Tibial nerve (tissue), 4 donors: ENCODE data around the gene RPTOR.

ENCODE experiments used
- EP300 ChIP-seq, 2 donors: sonication (generic); formaldehyde crosslinking; IDR thresholded peaks; one replicate each; pipeline ENCODE4 v1.6.1; 2017; ENCODE audit warnings: antibody characterized with exemption in 2 of 2, mild to moderate bottlenecking in 1 of 2
- POLR2A ChIP-seq, 2 donors: fragments of 450-650 bp; IDR thresholded peaks; one replicate each; pipeline ENCODE4 v1.6.1; 2017; ENCODE audit warnings: antibody characterized with exemption in 2 of 2, mild to moderate bottlenecking in 2 of 2, moderate library complexity in 2 of 2
- TF ChIP-seq, protein P1 (sequence below), 5 experiments: fragments of 200-600 bp in 3 of 5; fragments of 450-650 bp in 2 of 5; sonication (generic) in 3 of 5; IDR thresholded peaks; one replicate each; pipeline ENCODE4 v1.5.1; 2016 to 2019; ENCODE audit warnings: antibody characterized with exemption in 5 of 5, mild to moderate bottlenecking in 3 of 5, moderate library complexity in 2 of 5

DNA sequence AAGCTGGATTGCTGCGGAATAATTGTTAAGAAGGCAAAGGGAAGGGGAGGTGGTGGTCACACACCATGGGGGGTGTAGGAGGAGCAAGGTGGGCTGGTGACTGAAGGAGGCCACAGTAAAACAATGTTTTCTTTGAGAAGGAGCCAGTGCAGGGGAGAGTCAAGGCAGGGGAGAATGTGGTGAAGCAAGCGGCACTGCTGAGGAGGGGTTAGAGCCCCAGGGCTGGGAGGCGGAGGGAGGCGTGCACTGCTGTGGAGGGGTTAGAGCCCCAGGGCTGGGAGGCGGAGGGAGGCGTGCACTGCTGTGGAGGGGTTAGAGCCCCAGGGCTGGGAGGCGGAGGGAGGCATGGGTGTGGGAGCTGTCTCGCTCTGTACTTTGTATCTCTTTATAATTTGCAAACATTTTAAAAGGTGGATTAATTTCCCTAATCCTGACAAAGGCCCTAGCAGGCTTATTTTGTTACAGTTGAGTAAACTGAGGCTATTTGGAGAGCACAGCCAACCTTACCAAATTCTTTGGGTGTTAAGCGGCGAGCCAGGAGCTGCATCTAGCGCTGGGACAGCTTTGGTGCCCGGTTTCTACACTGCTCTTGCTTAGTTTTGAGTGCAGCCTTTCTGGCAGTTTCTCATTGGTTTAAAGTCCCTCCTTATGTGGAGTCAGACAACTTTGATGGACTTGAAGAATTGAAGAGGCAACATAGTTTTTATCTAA lies 20.9 kb downstream of the RPTOR start:
- no peak for TF ChIP-seq POLR2A (IDR thresholded peaks at IDR 0.05)
- TF ChIP-seq, protein P1, sequence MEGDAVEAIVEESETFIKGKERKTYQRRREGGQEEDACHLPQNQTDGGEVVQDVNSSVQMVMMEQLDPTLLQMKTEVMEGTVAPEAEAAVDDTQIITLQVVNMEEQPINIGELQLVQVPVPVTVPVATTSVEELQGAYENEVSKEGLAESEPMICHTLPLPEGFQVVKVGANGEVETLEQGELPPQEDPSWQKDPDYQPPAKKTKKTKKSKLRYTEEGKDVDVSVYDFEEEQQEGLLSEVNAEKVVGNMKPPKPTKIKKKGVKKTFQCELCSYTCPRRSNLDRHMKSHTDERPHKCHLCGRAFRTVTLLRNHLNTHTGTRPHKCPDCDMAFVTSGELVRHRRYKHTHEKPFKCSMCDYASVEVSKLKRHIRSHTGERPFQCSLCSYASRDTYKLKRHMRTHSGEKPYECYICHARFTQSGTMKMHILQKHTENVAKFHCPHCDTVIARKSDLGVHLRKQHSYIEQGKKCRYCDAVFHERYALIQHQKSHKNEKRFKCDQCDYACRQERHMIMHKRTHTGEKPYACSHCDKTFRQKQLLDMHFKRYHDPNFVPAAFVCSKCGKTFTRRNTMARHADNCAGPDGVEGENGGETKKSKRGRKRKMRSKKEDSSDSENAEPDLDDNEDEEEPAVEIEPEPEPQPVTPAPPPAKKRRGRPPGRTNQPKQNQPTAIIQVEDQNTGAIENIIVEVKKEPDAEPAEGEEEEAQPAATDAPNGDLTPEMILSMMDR (IDR thresholded peaks at IDR 0.05): no peak
- no peak for TF ChIP-seq EP300 (IDR thresholded peaks at IDR 0.05)
